Measurements from ENCODE around the gene DLGAP1.

DLGAP1 gene

GRCh38 chr18:3538456-3538855, 916.7 kb downstream of the DLGAP1 start:
- TF ChIP-seq SPI1 (IDR thresholded peaks at IDR 0.05; ENCODE audit: borderline replicate concordance, low read depth), result no peak
- TF ChIP-seq CTCF (IDR thresholded peaks at IDR 0.05; ENCODE audit: insufficient read depth, low read length), result no peak
- TF ChIP-seq, protein P1, sequence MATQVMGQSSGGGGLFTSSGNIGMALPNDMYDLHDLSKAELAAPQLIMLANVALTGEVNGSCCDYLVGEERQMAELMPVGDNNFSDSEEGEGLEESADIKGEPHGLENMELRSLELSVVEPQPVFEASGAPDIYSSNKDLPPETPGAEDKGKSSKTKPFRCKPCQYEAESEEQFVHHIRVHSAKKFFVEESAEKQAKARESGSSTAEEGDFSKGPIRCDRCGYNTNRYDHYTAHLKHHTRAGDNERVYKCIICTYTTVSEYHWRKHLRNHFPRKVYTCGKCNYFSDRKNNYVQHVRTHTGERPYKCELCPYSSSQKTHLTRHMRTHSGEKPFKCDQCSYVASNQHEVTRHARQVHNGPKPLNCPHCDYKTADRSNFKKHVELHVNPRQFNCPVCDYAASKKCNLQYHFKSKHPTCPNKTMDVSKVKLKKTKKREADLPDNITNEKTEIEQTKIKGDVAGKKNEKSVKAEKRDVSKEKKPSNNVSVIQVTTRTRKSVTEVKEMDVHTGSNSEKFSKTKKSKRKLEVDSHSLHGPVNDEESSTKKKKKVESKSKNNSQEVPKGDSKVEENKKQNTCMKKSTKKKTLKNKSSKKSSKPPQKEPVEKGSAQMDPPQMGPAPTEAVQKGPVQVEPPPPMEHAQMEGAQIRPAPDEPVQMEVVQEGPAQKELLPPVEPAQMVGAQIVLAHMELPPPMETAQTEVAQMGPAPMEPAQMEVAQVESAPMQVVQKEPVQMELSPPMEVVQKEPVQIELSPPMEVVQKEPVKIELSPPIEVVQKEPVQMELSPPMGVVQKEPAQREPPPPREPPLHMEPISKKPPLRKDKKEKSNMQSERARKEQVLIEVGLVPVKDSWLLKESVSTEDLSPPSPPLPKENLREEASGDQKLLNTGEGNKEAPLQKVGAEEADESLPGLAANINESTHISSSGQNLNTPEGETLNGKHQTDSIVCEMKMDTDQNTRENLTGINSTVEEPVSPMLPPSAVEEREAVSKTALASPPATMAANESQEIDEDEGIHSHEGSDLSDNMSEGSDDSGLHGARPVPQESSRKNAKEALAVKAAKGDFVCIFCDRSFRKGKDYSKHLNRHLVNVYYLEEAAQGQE (IDR thresholded peaks at IDR 0.05; ENCODE audit: insufficient replicate concordance, low read depth), result no peak
- no peak for DNase-seq (ENCODE audit: low read depth in 1 of 2, low spot score in 1 of 2)
- no peak overlapping the region for H3K4me3 ChIP-seq (replicated peaks; ENCODE audit: insufficient read depth, low read length)

GRCh38 chr18:3530807-3531206, 924.3 kb downstream of the DLGAP1 start:
- no peak overlapping the region for H3K4me3 ChIP-seq (replicated peaks; ENCODE audit: insufficient read depth, low read length)
- no peaks in the 10 kb centered on the region for H3K27me3 ChIP-seq (ENCODE audit: insufficient read depth, poor library complexity, severe bottlenecking)
- no peak overlapping the region for H3K27ac ChIP-seq (replicated peaks)
- DNase-seq (ENCODE audit: low read depth in 1 of 2, low spot score in 1 of 2), result no peak
- TF ChIP-seq, protein P1 (IDR thresholded peaks at IDR 0.05; ENCODE audit: insufficient replicate concordance, low read depth), result no peak
- TF ChIP-seq GABPA (IDR thresholded peaks at IDR 0.05; ENCODE audit: low read depth), result no peak
- TF ChIP-seq POLR2AphosphoS5 (IDR thresholded peaks at IDR 0.05; ENCODE audit: low read depth), result no peak
- no peak for TF ChIP-seq CTCF (IDR thresholded peaks at IDR 0.05; ENCODE audit: insufficient read depth, low read length)
- TF ChIP-seq SPI1 (IDR thresholded peaks at IDR 0.05; ENCODE audit: borderline replicate concordance, low read depth), result no peak

More at GRCh38 chr18:3538456-3538855, 916.7 kb downstream of the DLGAP1 start:
- Histone ChIP-seq H3K27ac (replicated peaks) (no peak overlapping the region), H3K27me3 (ENCODE audit: insufficient read depth, poor library complexity, severe bottlenecking) (no peaks in the 10 kb centered on the region)

DNA sequence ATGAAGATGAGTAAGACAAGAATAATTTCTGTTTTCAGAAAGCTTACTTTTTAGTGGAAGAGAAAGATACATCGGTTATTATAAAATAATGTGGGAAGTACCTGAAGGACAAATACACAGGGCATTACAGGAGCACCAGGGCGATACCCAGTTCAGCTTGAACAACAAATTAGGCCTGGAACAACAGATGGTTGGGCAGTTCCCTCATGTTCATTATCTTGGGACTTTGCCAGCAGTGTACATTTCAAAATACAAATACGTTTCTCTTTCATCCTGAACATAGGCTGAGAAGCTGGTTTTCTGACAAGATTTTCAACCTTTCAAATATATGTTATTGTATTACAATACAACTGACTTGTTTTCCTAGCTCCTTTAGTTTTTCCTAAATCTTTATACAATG, 925.5 kb downstream of the DLGAP1 start:
- H3K4me3 ChIP-seq (replicated peaks; ENCODE audit: insufficient read depth, low read length), result no peak overlapping the region
- no peaks in the 10 kb centered on the region for H3K27me3 ChIP-seq (ENCODE audit: insufficient read depth, poor library complexity, severe bottlenecking)
- no peak overlapping the region for H3K27ac ChIP-seq (replicated peaks)
- TF ChIP-seq CTCF (IDR thresholded peaks at IDR 0.05; ENCODE audit: insufficient read depth, low read length), result no peak
- no peak for TF ChIP-seq SPI1 (IDR thresholded peaks at IDR 0.05; ENCODE audit: borderline replicate concordance, low read depth)
- no peak for TF ChIP-seq GABPA (IDR thresholded peaks at IDR 0.05; ENCODE audit: low read depth)
- TF ChIP-seq, protein P1 (IDR thresholded peaks at IDR 0.05; ENCODE audit: insufficient replicate concordance, low read depth), result no peak
- TF ChIP-seq POLR2AphosphoS5 (IDR thresholded peaks at IDR 0.05; ENCODE audit: low read depth), result no peak
- DNase-seq (ENCODE audit: low read depth in 1 of 2, low spot score in 1 of 2), result no peak

Data from HL-60 (cell line).